PC-9 (cell line): ENCODE measurements around the gene ZNF71. TPM values are rescaled to one million over a fixed set of nuclear protein-coding genes. Genes with fewer than 3 reads are reported as not detected.

Experiments used
- BruUV-seq: library from RNA; stranded (reverse); fragments of 400-500 nt; replicated peaks from 2 replicates; lab custom pipeline; 2021; lab: Mats Ljungman, UMichigan
- CTCF ChIA-PET: fragments of 300-600 bp; sonication (Branson Sonifier 250); formaldehyde crosslinking; loops from one replicate; lab custom pipeline; 2022; ENCODE audit warnings: antibody characterized with exemption; lab: Charles Lee
- POLR2A ChIA-PET: fragments of 300-600 bp; sonication (Branson Sonifier 250); formaldehyde crosslinking; loops from one replicate; lab custom pipeline; 2022; ENCODE audit warnings: antibody characterized with exemption; ENCODE audit not compliant: unreplicated experiment; lab: Charles Lee
- DNase-seq, 2 experiments: peaks; one replicate each; pipeline versions ENCODE4 v3.0.0 to v3.0.0-alpha.2; 2015 to 2022; ENCODE audit warnings: mixed read lengths in 1 of 2
- H2AFZ ChIP-seq: fragments of 200-600 bp; sonication (generic); 2 replicates; pipeline ENCODE4 v1.8.1; 2017; ENCODE audit warnings: antibody characterized with exemption
- H3F3A ChIP-seq: fragments of 200-600 bp; sonication (generic); 2 replicates; pipeline ENCODE4 v1.8.1; 2017; ENCODE audit warnings: antibody characterized with exemption, mild to moderate bottlenecking, low read depth; ENCODE audit not compliant: insufficient read depth
- H3K27ac ChIP-seq: fragments of 200-600 bp; sonication (generic); 2 replicates; pipeline ENCODE4 v1.6.1; 2016; ENCODE audit warnings: mixed run types
- H3K27me3 ChIP-seq: fragments of 200-600 bp; sonication (generic); 2 replicates; pipeline ENCODE4 v1.6.1; 2016; ENCODE audit warnings: low read depth, mixed run types; ENCODE audit not compliant: insufficient read depth
- H3K36me3 ChIP-seq: fragments of 200-600 bp; sonication (generic); 2 replicates; pipeline ENCODE4 v1.6.1; 2016; ENCODE audit warnings: low read depth, mixed run types
- H3K4me1 ChIP-seq: fragments of 200-600 bp; sonication (generic); replicated peaks from 2 replicates; pipeline ENCODE4 v1.6.1; 2016; ENCODE audit warnings: mixed run types; ENCODE audit not compliant: insufficient read depth
- H3K4me2 ChIP-seq: fragments of 200-600 bp; sonication (generic); 2 replicates; pipeline ENCODE4 v1.6.1; 2017; ENCODE audit warnings: mixed run types
- H3K4me3 ChIP-seq: fragments of 200-600 bp; sonication (generic); 2 replicates; pipeline ENCODE4 v1.6.1; 2016; ENCODE audit warnings: mixed run types
- H3K79me2 ChIP-seq: fragments of 200-600 bp; sonication (generic); 2 replicates; pipeline ENCODE4 v1.6.1; 2017; ENCODE audit warnings: low read depth, mixed run types
- H3K9me2 ChIP-seq: fragments of 200-600 bp; sonication (generic); 2 replicates; pipeline ENCODE4 v1.8.1; 2017; ENCODE audit warnings: mild to moderate bottlenecking; ENCODE audit not compliant: insufficient read depth
- H3K9me3 ChIP-seq: fragments of 200-600 bp; sonication (generic); 2 replicates; pipeline ENCODE4 v1.8.1; 2016; ENCODE audit warnings: low read depth; ENCODE audit not compliant: insufficient read depth
- H4K20me1 ChIP-seq: fragments of 200-600 bp; sonication (generic); 2 replicates; pipeline ENCODE4 v1.8.1; 2017; ENCODE audit not compliant: insufficient read depth
- CTCF ChIP-seq: fragments of 200-600 bp; sonication (generic); conservative IDR thresholded peaks from 2 replicates; pipeline ENCODE4 v1.6.1; 2017; ENCODE audit warnings: mixed run types, antibody characterized with exemption, mild to moderate bottlenecking, moderate library complexity
- EZH2 ChIP-seq: fragments of 200-600 bp; sonication (generic); IDR thresholded peaks from 2 replicates; pipeline ENCODE4 v1.8.0; 2017; ENCODE audit warnings: antibody characterized with exemption, low read depth
- intact Hi-C: fragments of 100-400 bp; cut with micrococcal nuclease; formaldehyde crosslinking; loops from one replicate; pipeline ENCODE4 v1.10.0; 2022; ENCODE audit not compliant: unreplicated experiment
- total RNA-seq: library from RNA; stranded (reverse); gene quantifications from 2 replicates; pipeline ENCODE4 v1.2.3, GENCODE V29; 2021

ZNF71 gene
- total RNA-seq, 1 experiment from 2014 or later = 7.2 TPM

- intact Hi-C loops = no loop called here
- peaks cover 32% of the 10 kb centered on the region for H3K9me3 ChIP-seq
- POLR2A ChIA-PET = no interaction called here
Observed at GRCh38 chr19:56562766-56563165, 32.3 kb upstream of the ZNF71 start.

GRCh38 chr19:56566904-56567273 is 28.2 kb upstream of the ZNF71 start:
- Histone ChIP-seq H3K27me3 (no peaks in the 10 kb centered on the region), H2AFZ (peak overlapping the region; percentile 99), H4K20me1 (no peaks in the 10 kb centered on the region), H3K4me1 (no peaks in the 10 kb centered on the region), H3K79me2 (no peaks in the 10 kb centered on the region), H3K36me3 (peaks cover 23% of the 10 kb centered on the region; the same call in 1 of the 2 replicates), H3K27ac (no peak overlapping the region), H3K4me3 (peak overlapping the region; percentile 79), H3F3A (no peaks in the 10 kb centered on the region), H3K9me2 (no peaks in the 10 kb centered on the region), H3K9me3 (peaks cover 54% of the 10 kb centered on the region), H3K4me2 (peak overlapping the region; percentile 76)
- TF ChIP-seq EZH2 (no peak), CTCF (no peak)
- CTCF ChIA-PET = no interaction called here
- intact Hi-C loops = loop anchor here (1.0 kb wide), 2 partner anchors 28 to 29 kb away; partner anchors contain the start of genes ZFP28 and ZNF71
- peak in 1 of 2 experiments; percentile 44 for DNase-seq
- POLR2A ChIA-PET = no interaction called here
- no TSS peak for BruUV-seq

More at GRCh38 chr19:56562766-56563165, 32.3 kb upstream of the ZNF71 start:
- no peak overlapping the region for H2AFZ ChIP-seq
- no peaks in the 10 kb centered on the region for H3K79me2 ChIP-seq
- H3K27ac ChIP-seq = no peak overlapping the region
- H3K4me2 ChIP-seq = no peak overlapping the region
- H3F3A ChIP-seq = no peaks in the 10 kb centered on the region
- DNase-seq = no peak
- H3K4me1 ChIP-seq = no peaks in the 10 kb centered on the region
- BruUV-seq = no TSS peak
- H3K36me3 ChIP-seq = no peaks in the 10 kb centered on the region
- H3K27me3 ChIP-seq = no peaks in the 10 kb centered on the region
- no peaks in the 10 kb centered on the region for H4K20me1 ChIP-seq
- CTCF ChIA-PET = no interaction called here
- H3K4me3 ChIP-seq = no peak overlapping the region
- H3K9me2 ChIP-seq = no peaks in the 10 kb centered on the region
- TF ChIP-seq EZH2 (no peak), CTCF (no peak)

GRCh38 chr19:56567274-56568120 is 27.6 kb upstream of the ZNF71 start, which contains the start of gene ZNF470:
ZNF470 (plus strand) TSS chr19:56567468; CDS start chr19:56570312, 2,844 bp downstream.
- intact Hi-C loops = loop anchor here (1.0 kb wide), 2 partner anchors 28 to 29 kb away; partner anchors contain the start of genes ZFP28 and ZNF71
- Histone ChIP-seq H3K4me1 (no peaks in the 10 kb centered on the region), H3K27me3 (no peaks in the 10 kb centered on the region), H3F3A (no peaks in the 10 kb centered on the region), H3K27ac (no peak within 1 kb of the TSS), H3K4me3 (peak within 1 kb of the TSS; percentile 79), H2AFZ (peak within 1 kb of the TSS; percentile 99), H3K36me3 (peaks cover 23% of the 10 kb centered on the region; the same call in 1 of the 2 replicates), H4K20me1 (no peaks in the 10 kb centered on the region), H3K9me2 (no peaks in the 10 kb centered on the region), H3K4me2 (peak within 1 kb of the TSS; percentile 76), H3K9me3 (peaks cover 57% of the 10 kb centered on the region), H3K79me2 (no peaks in the 10 kb centered on the region)
- peak; percentile 83 to 95 for DNase-seq
- ChIA-PET CTCF (no interaction called here), POLR2A (no interaction called here)
- TF ChIP-seq EZH2 (no peak), CTCF (no peak)
- no TSS peak for BruUV-seq
